ENCODE measurements around the gene ACAP2.
A peak's percentile ranks its signal among the peaks of the same experiment; 100 is the strongest.

ACAP2 gene

GRCh38 chr3:195258449-195259153, 184.2 kb downstream of the ACAP2 start:
- DNase-seq, result peak; percentile 6

- DNase-seq, result no peak
These were observed 185.1 kb downstream of the ACAP2 start for GRCh38 chr3:195257454-195258448.

DNA sequence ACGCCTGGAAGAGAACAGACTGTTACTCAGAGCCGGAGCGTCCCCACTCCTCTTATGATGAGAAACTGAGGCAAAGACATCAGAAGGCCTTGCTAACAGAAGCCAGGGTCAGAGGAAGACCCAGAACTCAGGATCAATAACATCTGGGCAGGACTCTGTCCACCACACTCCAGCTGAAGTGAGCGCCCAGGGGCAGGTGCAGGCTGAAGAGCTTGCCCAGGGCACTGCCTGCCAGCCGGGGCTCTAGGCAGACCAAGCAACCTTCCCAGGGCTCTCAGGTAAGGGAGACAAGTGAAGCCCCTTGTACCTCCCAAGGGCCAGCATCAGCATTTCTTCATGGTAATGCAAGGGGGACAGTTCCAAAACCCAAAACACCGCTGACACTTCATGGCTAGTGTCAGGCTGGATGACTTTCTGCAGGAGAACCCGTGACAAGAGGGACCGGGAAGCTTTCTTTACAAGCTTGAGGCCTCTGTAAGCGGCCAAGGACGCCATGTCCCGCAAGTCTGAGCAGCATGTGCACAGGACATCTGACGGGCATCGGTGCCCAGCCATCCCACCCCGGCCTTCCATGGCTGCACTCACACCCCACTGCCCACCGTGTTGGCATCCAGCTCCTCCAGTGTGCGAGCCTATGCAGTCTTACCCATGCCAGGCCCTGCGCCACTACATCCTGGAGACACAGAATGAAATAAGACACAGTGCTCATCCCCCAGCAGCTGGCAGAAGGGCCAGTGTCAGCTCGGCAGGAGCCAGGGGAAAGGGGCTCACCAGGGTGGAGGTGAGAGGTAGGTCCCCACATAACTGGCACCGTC, 186.0 kb downstream of the ACAP2 start:
- DNase-seq, result no peak

DNA sequence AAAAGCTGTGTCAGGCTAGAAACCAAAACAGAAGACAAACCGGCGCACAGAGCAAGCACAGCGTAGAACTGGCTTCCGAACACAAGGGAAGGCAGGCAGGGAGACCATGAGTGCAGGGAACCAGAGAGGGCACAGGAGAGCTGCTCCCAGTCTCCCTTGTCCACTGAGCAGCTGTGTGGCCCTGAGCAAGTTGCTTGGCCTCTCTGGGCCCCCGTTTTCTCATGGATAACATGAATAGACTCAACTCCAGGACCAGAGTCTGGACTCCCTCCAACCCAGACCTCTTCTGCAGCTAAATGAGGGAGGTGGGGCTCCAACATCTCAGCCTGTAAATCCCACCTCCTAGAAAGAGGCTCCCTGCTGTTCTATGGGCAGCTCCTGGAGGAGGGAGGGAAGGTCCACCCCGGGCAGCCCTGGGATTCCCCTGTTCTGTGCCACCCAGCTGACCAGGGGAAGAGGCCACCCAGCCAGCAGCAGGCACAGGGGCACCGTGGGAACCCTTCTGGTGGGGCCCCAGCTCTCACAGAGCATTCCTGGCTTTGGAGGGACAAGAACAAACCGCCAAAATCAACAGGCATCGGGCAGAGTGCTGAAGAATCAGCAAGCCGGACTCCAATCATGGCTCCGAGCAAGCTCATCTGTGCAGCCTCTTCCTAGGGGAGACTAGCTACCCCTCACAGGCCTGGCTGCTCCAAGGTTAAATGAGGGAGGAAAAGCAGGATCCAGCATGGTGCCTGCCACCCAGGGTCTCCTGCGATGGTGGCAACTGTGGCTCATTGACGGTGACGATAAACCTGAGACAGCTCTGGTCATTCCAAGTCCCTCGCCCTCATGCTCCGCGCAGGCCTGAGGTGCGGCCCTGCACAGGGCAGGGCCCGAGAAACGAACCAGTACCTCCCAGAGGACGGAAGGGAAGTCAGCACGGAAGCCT, 187.0 kb downstream of the ACAP2 start:
- no peak for DNase-seq

GRCh38 chr3:195255176-195255500, 187.7 kb downstream of the ACAP2 start:
- DNase-seq, result no peak

DNA sequence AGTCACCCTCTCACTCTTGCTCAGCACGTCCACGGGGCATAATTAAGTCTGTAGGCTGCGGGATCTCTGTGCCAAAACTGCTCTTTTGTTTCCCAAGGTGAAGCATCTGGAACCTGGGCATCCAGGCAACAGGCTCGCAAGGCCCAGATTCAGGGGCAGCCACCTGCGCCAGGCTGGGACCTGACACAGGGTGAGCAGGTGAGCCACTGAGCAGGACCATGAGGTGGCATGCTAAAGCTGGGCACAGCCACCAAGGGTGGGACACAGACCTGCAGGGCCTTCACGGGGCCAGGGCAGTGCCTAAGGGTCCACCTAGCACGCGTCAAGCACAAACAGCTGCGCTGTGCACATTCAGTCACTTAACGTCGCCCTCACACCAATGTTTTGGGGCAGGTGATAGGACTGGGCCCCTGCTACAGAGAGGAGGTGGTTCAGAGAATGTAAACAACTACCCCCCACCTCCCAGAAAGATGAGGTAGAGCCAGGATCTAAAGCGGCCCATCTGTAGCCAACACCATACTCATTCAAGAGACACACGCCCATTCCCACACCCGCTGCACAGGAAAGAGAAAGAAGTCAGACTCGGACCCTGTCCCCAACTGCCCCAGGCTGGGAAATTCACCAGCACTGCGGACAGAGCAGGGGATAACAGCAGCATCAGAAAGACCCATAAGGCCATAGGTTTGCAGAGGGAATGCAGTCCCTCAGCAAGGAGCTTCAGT, 188.2 kb downstream of the ACAP2 start:
- DNase-seq, result no peak

GRCh38 chr3:195253923-195254432, 188.8 kb downstream of the ACAP2 start:
- no peak for DNase-seq

GRCh38 chr3:195251336-195252065, 191.3 kb downstream of the ACAP2 start:
- DNase-seq, result no peak

GRCh38 chr3:195250473-195251251, 192.2 kb downstream of the ACAP2 start:
- DNase-seq, result no peak

DNA sequence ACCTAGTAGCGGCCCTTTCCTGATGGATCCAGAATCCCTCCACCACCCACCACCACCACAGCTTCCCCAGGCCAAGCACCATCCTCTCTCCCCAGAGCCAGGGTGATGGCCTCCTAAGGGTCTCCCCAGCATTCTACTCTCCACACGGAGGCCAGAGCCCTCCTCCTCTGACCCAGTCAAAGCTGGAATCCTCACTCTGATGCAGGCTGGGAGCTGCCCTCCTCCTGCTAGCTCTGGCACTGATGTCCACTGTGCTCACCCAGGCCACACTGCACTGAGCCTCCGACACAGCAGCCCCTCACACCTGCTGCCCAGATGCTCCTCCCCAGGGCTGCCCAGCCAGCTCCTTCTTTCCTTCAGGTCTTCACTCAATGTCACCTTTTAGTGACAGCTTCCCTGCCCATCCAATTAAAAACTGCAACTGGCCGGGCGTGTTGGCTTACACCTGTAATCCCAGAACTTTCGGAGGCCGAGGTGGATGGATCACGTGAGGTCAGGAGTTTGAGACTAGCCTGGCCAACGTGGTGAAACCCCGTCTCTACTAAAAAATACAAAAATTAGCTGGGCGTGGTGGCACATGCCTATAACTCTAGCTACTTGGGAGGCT, 192.9 kb downstream of the ACAP2 start:
- no peak for DNase-seq

- no peak for DNase-seq
These were observed 193.6 kb downstream of the ACAP2 start for GRCh38 chr3:195249057-195249770.

DNA sequence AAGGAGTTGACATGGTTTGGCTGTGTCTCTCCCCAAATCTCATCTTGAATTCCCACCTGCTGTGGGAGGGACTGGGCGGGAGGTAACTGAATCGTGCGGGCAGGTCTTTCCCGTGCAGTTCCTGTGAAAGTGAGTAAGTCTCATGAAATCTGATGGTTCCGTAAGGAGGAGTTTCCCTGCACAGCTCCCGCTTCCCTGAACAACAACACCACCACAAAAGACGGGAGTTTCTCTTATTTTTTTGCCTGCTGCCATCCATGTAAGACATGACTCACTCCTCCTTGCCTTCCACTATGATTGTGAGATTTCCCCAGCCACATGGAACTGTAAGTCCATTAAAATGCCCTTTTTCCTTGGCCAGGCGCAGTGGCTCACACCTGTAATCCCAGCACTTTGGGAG, 194.5 kb downstream of the ACAP2 start:
- no peak for DNase-seq

DNA sequence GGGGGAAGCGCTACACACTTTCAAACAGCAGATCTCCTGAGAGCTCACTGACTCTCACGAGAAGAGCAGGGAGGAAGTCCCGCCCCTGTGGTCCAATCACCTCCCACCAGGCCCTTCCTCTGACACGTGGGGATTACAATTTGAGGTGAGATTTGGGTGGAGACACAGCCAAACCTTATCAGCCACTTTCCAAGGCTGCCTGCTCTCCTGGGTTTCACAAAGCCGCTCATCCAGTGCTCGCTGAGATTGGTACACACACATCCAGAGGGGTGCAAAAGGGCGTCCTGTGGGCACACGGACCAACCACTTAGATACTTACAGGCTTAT, 195.0 kb downstream of the ACAP2 start:
- no peak for DNase-seq

- DNase-seq, result no peak
These were observed 195.5 kb downstream of the ACAP2 start for GRCh38 chr3:195247086-195247862.

DNA sequence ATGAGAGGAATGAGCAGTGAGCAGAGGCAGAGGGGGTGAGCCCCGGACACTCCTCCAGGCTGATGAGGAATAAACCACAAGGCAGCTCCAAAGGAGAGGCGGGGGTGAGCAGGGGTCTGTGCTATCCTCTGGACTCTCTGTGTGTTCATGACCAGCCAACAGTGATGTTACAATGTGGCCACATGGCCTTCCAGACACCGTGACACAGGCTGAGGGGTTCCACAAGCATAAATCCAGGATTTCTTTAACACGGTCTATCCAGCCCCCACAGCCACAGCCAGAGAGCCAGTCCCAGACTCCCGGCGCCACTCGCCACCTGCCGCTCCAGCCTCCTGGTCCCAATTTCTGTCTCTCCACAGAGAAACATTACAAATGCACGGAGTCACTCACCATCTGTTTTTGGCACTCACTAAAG, 196.2 kb downstream of the ACAP2 start:
- DNase-seq, result no peak

DNA sequence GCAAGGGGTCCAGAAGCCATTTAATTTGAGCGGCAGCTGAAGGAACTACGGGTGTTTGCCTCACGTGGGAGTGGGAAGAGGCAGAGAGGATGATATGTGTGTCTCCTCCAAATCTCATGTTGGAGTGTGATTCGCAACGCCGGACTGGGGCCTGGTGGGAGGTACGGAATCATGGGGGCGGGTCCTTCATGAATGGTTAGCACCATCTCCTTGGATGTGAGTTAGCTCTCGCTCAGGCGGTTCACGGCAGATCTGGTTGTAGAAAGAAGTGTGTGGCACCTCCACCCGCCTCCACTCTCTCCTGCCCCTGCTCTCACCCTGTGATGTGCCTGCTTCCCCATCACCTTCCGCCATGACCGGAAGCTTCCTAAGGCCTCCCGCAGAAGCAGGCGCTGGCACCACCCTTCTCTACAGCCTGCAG, 197.3 kb downstream of the ACAP2 start:
- DNase-seq, result no peak

DNA sequence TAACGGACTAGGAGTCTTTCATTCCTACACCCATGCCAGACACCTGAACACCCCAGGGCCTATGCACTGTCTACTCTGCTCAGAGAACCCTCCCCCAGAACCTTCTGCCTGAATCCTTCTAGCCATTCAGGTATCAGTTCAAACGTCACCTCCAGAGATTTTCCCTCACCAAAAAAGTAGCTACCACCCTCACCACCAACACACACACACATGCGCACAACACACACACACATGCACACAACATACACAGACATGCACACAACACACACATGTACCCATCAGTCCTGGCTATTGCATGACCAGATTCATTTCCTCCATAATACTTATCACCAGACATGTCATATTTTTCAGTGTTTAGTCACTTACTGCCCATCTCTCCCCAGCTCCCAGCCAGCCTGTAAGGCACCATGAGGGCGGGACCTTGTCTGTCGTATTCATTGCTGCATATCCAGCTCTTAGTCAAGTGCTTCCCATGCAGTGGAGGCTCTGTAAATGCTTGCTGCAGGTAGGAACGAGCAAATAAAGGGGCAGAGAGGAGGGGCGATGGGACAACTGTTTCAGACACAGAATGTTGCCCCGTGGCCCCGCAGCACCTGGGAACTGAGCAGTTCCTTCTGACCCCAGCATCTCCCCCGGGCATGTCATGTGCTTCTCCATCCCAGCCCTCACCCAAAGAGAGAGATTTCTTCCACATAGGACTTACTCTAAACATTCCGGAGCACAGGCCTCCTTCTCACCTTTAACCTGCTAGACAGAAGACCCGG, 201.0 kb downstream of the ACAP2 start:
- DNase-seq, result no peak
